ENCODE measurements around the gene STK32C.

The STK32C gene

GRCh38 chr10:132207536-132208461 lies 100.0 kb downstream of the STK32C start:
- peak; percentile 2; the same call in 2 of the 3 replicates for ATAC-seq
- no peak for TF ChIP-seq PPARA (CRISPR knock-in tag; IDR thresholded peaks at IDR 0.05; ENCODE audit: borderline replicate concordance)
- TF ChIP-seq ESRRG (CRISPR knock-in tag; IDR thresholded peaks at IDR 0.05) = no peak
- TF ChIP-seq RARB (CRISPR knock-in tag; IDR thresholded peaks at IDR 0.05) = no peak
- TF ChIP-seq ZNF70 (CRISPR knock-in tag; IDR thresholded peaks at IDR 0.05) = no peak
- no peak for TF ChIP-seq OSR1 (CRISPR knock-in tag; IDR thresholded peaks at IDR 0.05)
- no peak for TF ChIP-seq ZNF8 (CRISPR knock-in tag; IDR thresholded peaks at IDR 0.05)
- TF ChIP-seq ZC3H10 (CRISPR knock-in tag; IDR thresholded peaks at IDR 0.05) = no peak
- no peak for TF ChIP-seq ZNF565 (CRISPR knock-in tag; conservative IDR thresholded peaks at IDR 0.05; ENCODE audit: low read depth)
- no peak for TF ChIP-seq CSDC2 (CRISPR knock-in tag; IDR thresholded peaks at IDR 0.05)
- no peak for TF ChIP-seq SNAI2 (CRISPR knock-in tag; IDR thresholded peaks at IDR 0.05)
- no peak for TF ChIP-seq POU6F1 (CRISPR knock-in tag; IDR thresholded peaks at IDR 0.05; ENCODE audit: borderline replicate concordance, low read depth)
- TF ChIP-seq ZFP30 (CRISPR knock-in tag; IDR thresholded peaks at IDR 0.05) = no peak
- no peak for TF ChIP-seq ARNTL (CRISPR knock-in tag; IDR thresholded peaks at IDR 0.05; ENCODE audit: borderline replicate concordance, low read depth)
- TF ChIP-seq CSRNP3 (CRISPR knock-in tag; IDR thresholded peaks at IDR 0.05) = no peak
- TF ChIP-seq BACH2 (CRISPR knock-in tag; IDR thresholded peaks at IDR 0.05; ENCODE audit: borderline replicate concordance) = no peak
- TF ChIP-seq ZFP3 (CRISPR knock-in tag; IDR thresholded peaks at IDR 0.05) = no peak
- TF ChIP-seq TOX (CRISPR knock-in tag; IDR thresholded peaks at IDR 0.05; ENCODE audit: borderline replicate concordance) = no peak
- no peak for TF ChIP-seq GLIS3 (CRISPR knock-in tag; IDR thresholded peaks at IDR 0.05)

- peak; percentile 4; the same call in 2 of the 3 replicates for ATAC-seq
- TF ChIP-seq ZNF70 (CRISPR knock-in tag; IDR thresholded peaks at IDR 0.05) = no peak
- no peak for TF ChIP-seq ESRRG (CRISPR knock-in tag; IDR thresholded peaks at IDR 0.05)
These were observed 100.8 kb downstream of the STK32C start for GRCh38 chr10:132206806-132207535.

- no peak for ATAC-seq
- TF ChIP-seq CSDC2 (CRISPR knock-in tag; IDR thresholded peaks at IDR 0.05) (no peak), RARB (CRISPR knock-in tag; IDR thresholded peaks at IDR 0.05) (no peak), CSRNP3 (CRISPR knock-in tag; IDR thresholded peaks at IDR 0.05) (no peak), ZNF70 (CRISPR knock-in tag; IDR thresholded peaks at IDR 0.05) (no peak)
These were observed 101.4 kb downstream of the STK32C start for GRCh38 chr10:132206377-132206745.

GRCh38 chr10:132205650-132206376 lies 101.9 kb downstream of the STK32C start:
- no peak for TF ChIP-seq CSDC2 (CRISPR knock-in tag; IDR thresholded peaks at IDR 0.05)
- TF ChIP-seq SNAI2 (CRISPR knock-in tag; IDR thresholded peaks at IDR 0.05) = no peak
- TF ChIP-seq GLIS3 (CRISPR knock-in tag; IDR thresholded peaks at IDR 0.05) = no peak
- no peak for TF ChIP-seq RARB (CRISPR knock-in tag; IDR thresholded peaks at IDR 0.05)
- no peak for ATAC-seq

GRCh38 chr10:132204781-132205473 lies 102.8 kb downstream of the STK32C start:
- ATAC-seq = no peak
- no peak for TF ChIP-seq OSR1 (CRISPR knock-in tag; IDR thresholded peaks at IDR 0.05)

All from SK-N-SH treated with all-trans-retinoic acid at 6 μM for 48 hours (cell line).